Measurements from ENCODE around the gene THADA. TPM values are rescaled to one million over a fixed set of nuclear protein-coding genes. Genes with fewer than 3 reads are reported as not detected.
"Not testable (repeated sequence)": the region's sequence is repeated elsewhere in the genome, so short reads cannot be mapped to it uniquely, and the experiment has no call there.

The THADA gene
- total RNA-seq, 1 donor from 2014 or later = 65.0 TPM

GRCh38 chr2:43391201-43391877 is 204.5 kb downstream of the THADA start:
- no peak for DNase-seq (ENCODE audit: low spot score)

- DNase-seq (ENCODE audit: low spot score) = no peak
Measured at GRCh38 chr2:43389581-43390466, 206.0 kb downstream of the THADA start.

GRCh38 chr2:43388371-43388770 is 207.5 kb downstream of the THADA start:
- DNase-seq (ENCODE audit: low spot score) = no peak

GRCh38 chr2:43387092-43388062 is 208.5 kb downstream of the THADA start:
- DNase-seq (ENCODE audit: low spot score) = no peak

GRCh38 chr2:43386679-43387078 is 209.2 kb downstream of the THADA start:
- not testable (repeated sequence) for DNase-seq (ENCODE audit: low spot score)

- DNase-seq (ENCODE audit: low spot score) = no peak
Measured at GRCh38 chr2:43384143-43384542, 211.7 kb downstream of the THADA start.

- no peak for DNase-seq (ENCODE audit: low spot score)
Measured at GRCh38 chr2:43383533-43383932, 212.3 kb downstream of the THADA start.

GRCh38 chr2:43379494-43379893 is 216.3 kb downstream of the THADA start:
- DNase-seq (ENCODE audit: low spot score) = no peak

GRCh38 chr2:43377327-43377726 is 218.5 kb downstream of the THADA start:
- DNase-seq (ENCODE audit: low spot score) = no peak

- no peak for DNase-seq (ENCODE audit: low spot score)
Measured at GRCh38 chr2:43376523-43377198, 219.2 kb downstream of the THADA start.

GRCh38 chr2:43375746-43376522 is 219.9 kb downstream of the THADA start:
- peak; percentile 51 for DNase-seq (ENCODE audit: low spot score)

GRCh38 chr2:43372416-43373081 is 223.3 kb downstream of the THADA start:
- DNase-seq (ENCODE audit: low spot score) = no peak

GRCh38 chr2:43370705-43371104 is 225.1 kb downstream of the THADA start:
- DNase-seq (ENCODE audit: low spot score) = no peak

- DNase-seq (ENCODE audit: low spot score) = no peak
Measured at GRCh38 chr2:43370146-43370545, 225.7 kb downstream of the THADA start.

- no peak for DNase-seq (ENCODE audit: low spot score)
Measured at GRCh38 chr2:43368483-43369385, 227.1 kb downstream of the THADA start.

- DNase-seq (ENCODE audit: low spot score) = no peak
Measured at GRCh38 chr2:43367012-43367782, 228.6 kb downstream of the THADA start.

GRCh38 chr2:43363120-43363519 is 232.7 kb downstream of the THADA start:
- no peak for DNase-seq (ENCODE audit: low spot score)

GRCh38 chr2:43361286-43361685 is 234.6 kb downstream of the THADA start:
- DNase-seq (ENCODE audit: low spot score) = no peak
